22Rv1 (cell line): ENCODE results near the gene DUSP9.

Source experiments
- CTCF ChIP-seq: fragments of 450-650 bp; IDR thresholded peaks from 2 replicates; pipeline ENCODE4 v1.5.1; 2017; ENCODE audit warnings: mild to moderate bottlenecking
- ZFX ChIP-seq: fragments of 450-650 bp; IDR thresholded peaks from 2 replicates; pipeline ENCODE4 v1.6.1; 2017; ENCODE audit warnings: antibody characterized with exemption, borderline replicate concordance

GRCh38 chrX:153688911-153689590 lies 42.0 kb downstream of the DUSP9 start:
- no peak for TF ChIP-seq CTCF
- no peak for TF ChIP-seq ZFX
